Measurements from ENCODE around the gene RSKR. TPM values are rescaled to one million over a fixed set of nuclear protein-coding genes. Genes with fewer than 3 reads are reported as not detected.

The RSKR gene, protein sequence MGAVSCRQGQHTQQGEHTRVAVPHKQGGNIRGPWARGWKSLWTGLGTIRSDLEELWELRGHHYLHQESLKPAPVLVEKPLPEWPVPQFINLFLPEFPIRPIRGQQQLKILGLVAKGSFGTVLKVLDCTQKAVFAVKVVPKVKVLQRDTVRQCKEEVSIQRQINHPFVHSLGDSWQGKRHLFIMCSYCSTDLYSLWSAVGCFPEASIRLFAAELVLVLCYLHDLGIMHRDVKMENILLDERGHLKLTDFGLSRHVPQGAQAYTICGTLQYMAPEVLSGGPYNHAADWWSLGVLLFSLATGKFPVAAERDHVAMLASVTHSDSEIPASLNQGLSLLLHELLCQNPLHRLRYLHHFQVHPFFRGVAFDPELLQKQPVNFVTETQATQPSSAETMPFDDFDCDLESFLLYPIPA
- 10 to 100 TPM; 11.6 to 30.9 (median 19.3) TPM for total RNA-seq
- 1 to 10 TPM; 2.1 to 4.5 (median 2.8) TPM for polyA plus RNA-seq
- long read RNA-seq, donor 1, transcript SGK494-211 (1 exons, 2,975 nt), result major isoform, 6 of 6 reads
- long read RNA-seq, donor 1, partial matches to known transcripts, result 0 of 6 reads
- long read RNA-seq, donor 1, other reads (novel, unspliced or antisense), result 0 of 6 reads
- long read RNA-seq, donor 2, partial matches to known transcripts, result 0 of 2 reads
- long read RNA-seq, donor 2, other reads (novel, unspliced or antisense), result 0 of 2 reads

DNA sequence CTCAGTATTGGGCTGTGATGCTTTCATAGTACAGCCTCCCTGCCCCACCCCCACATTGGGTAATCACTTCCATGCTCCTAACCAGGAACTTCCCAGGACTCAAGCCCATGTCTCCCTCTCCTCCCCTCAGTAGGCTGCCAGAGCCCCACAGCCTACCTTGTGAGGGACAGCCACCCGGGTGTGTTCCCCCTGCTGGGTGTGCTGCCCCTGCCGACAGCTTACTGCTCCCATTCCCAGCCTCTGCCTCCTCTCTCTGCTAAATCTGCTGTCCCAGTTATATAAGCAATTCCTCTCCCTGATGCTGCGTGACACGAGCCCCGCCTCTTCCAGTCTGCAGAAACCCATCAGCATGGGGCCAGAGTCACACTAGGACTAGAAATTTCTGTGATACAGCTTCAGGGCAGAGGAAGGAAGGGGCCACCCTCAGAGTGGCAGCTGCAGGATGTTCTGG, at the start of gene RSKR:
Gene RSKR, minus strand, starts transcription at position 255 of the 451 bp plus-strand sequence. Its CDS starts 24 bp downstream, at position 231.
- intact Hi-C loops (cut with DNase I; ENCODE audit: low total_unique reads), result loop anchor here (5.0 kb wide), 2 partner anchors 67 to 122 kb away; no protein-coding TSS in a partner anchor
- Histone ChIP-seq H3K4me3 (no peak within 1 kb of the TSS), H3K36me3 (peaks cover 12 to 98% (median 65%) of the 10 kb centered on the region in 6 donors), H3K27me3 (replicated peaks in 1 of 7) (no peaks in the 10 kb centered on the region), H3K9me3 (no peaks in the 10 kb centered on the region), H3K4me1 (peaks cover 0 to 31% (median 6%) of the 10 kb centered on the region in 6 donors), H3K27ac (peak within 1 kb of the TSS in 1 of 8 donors; percentile 31)
- TF ChIP-seq POLR2AphosphoS5 (IDR thresholded peaks at IDR 0.05), result peak in 1 of 3 donors; percentile 37
- TF ChIP-seq, protein P1, sequence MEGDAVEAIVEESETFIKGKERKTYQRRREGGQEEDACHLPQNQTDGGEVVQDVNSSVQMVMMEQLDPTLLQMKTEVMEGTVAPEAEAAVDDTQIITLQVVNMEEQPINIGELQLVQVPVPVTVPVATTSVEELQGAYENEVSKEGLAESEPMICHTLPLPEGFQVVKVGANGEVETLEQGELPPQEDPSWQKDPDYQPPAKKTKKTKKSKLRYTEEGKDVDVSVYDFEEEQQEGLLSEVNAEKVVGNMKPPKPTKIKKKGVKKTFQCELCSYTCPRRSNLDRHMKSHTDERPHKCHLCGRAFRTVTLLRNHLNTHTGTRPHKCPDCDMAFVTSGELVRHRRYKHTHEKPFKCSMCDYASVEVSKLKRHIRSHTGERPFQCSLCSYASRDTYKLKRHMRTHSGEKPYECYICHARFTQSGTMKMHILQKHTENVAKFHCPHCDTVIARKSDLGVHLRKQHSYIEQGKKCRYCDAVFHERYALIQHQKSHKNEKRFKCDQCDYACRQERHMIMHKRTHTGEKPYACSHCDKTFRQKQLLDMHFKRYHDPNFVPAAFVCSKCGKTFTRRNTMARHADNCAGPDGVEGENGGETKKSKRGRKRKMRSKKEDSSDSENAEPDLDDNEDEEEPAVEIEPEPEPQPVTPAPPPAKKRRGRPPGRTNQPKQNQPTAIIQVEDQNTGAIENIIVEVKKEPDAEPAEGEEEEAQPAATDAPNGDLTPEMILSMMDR (IDR thresholded peaks at IDR 0.05 in 8 of 11, conservative IDR thresholded peaks at IDR 0.05 in 3 of 11), result no peak
- 53 to 66% (median 62%) methylated on average over 5 of the region's 5 CpGs for WGBS, 5 donors
- DNase-seq, result no peak

DNA sequence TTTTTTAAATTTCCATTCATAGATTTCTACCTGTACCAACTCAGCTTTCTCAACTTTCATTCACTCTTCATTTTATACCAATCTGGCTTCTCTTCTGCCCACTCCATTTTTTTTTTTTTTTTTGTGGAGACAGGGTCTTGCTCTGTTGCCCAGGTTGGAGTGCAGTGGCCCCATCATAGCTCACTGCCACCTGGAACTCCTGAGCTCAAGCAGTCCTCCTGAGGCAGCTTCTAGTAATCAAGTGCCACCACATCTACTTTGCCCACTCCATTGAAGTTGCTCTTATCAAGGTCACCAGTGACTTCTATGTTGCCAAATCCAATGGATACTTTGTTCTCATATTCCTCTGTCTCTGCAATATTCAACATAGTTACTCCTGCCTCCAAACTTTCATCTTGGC, 49.7 kb upstream of the RSKR start:
- DNase-seq, result no peak
- Histone ChIP-seq H3K4me1 (peaks cover 41 to 86% (median 65%) of the 10 kb centered on the region in 6 donors), H3K9me3 (peaks cover 0 to 3% (median 0%) of the 10 kb centered on the region in 8 donors), H3K27ac (no peak overlapping the region), H3K4me3 (peak overlapping the region in 4 of 8 donors; percentile 51 to 75 (median 65)), H3K36me3 (peaks cover 0 to 62% (median 22%) of the 10 kb centered on the region in 6 donors), H3K27me3 (replicated peaks in 1 of 7) (no peaks in the 10 kb centered on the region)
- TF ChIP-seq, protein P1 (IDR thresholded peaks at IDR 0.05 in 8 of 11, conservative IDR thresholded peaks at IDR 0.05 in 3 of 11), result no peak
- TF ChIP-seq POLR2AphosphoS5 (IDR thresholded peaks at IDR 0.05), result no peak
- TF ChIP-seq POLR2A (IDR thresholded peaks at IDR 0.05), result no peak
- intact Hi-C loops (cut with DNase I; ENCODE audit: low total_unique reads), result no loop called here

GRCh38 chr17:28662527-28662829, 48.5 kb upstream of the RSKR start:
- DNase-seq, result no peak
- Histone ChIP-seq H3K27ac (peak overlapping the region; percentile 94 to 99 (median 98)), H3K9me3 (peaks cover 0 to 3% (median 0%) of the 10 kb centered on the region in 8 donors), H3K4me1 (peaks cover 35 to 79% (median 58%) of the 10 kb centered on the region in 6 donors), H3K4me3 (peak overlapping the region; percentile 51 to 86 (median 68)), H3K27me3 (replicated peaks in 1 of 7) (no peaks in the 10 kb centered on the region), H3K36me3 (peaks cover 0 to 62% (median 24%) of the 10 kb centered on the region in 6 donors)
- TF ChIP-seq POLR2AphosphoS5 (IDR thresholded peaks at IDR 0.05), result no peak
- TF ChIP-seq, protein P1 (IDR thresholded peaks at IDR 0.05 in 8 of 11, conservative IDR thresholded peaks at IDR 0.05 in 3 of 11), result no peak
- no peak for TF ChIP-seq POLR2A (IDR thresholded peaks at IDR 0.05)
- intact Hi-C loops (cut with DNase I; ENCODE audit: low total_unique reads), result no loop called here
- WGBS, 5 donors, result 0 to 1% (median 0%) methylated on average over 4 to 10 of the region's 10 CpGs

All from spleen (tissue), 13 donors.